Thymus (tissue), 11 donors: ENCODE measurements around the gene GKN2. TPM values are rescaled to one million over a fixed set of nuclear protein-coding genes. Genes with fewer than 3 reads are reported as not detected.
"Not testable (repeated sequence)": the region's sequence is repeated elsewhere in the genome, so short reads cannot be mapped to it uniquely, and the experiment has no call there.

ENCODE experiments used
- DNase-seq, 9 donors: peaks; one replicate each; pipeline ENCODE4 v3.0.0-alpha.2; 2013; ENCODE audit warnings: low spot score in 9 of 9, low read depth in 6 of 9, missing footprints in 1 of 9
- H3K27ac ChIP-seq, 2 donors: one replicate each; pipeline ENCODE4 v1.5.1; 2013; ENCODE audit warnings: control low read depth in 1 of 2, low read depth in 1 of 2, low read length in 1 of 2, mild to moderate bottlenecking in 1 of 2, moderate library complexity in 1 of 2
- H3K27me3 ChIP-seq, 2 donors: one replicate each; pipeline ENCODE4 v1.5.1; 2013; ENCODE audit warnings: low read length in 1 of 2; ENCODE audit not compliant: control insufficient read depth in 2 of 2, insufficient read depth in 1 of 2
- H3K36me3 ChIP-seq, 2 donors: one replicate each; pipeline ENCODE4 v1.5.1; 2013; ENCODE audit warnings: low read length in 1 of 2, mild to moderate bottlenecking in 1 of 2, moderate library complexity in 1 of 2; ENCODE audit not compliant: control insufficient read depth in 2 of 2, insufficient read depth in 2 of 2
- H3K4me1 ChIP-seq, 2 donors: one replicate each; pipeline ENCODE4 v1.5.1; 2013; ENCODE audit warnings: low read length in 2 of 2; ENCODE audit not compliant: control insufficient read depth in 2 of 2, insufficient read depth in 2 of 2
- H3K4me3 ChIP-seq, 2 donors: one replicate each; pipeline ENCODE4 v1.5.1; 2013; ENCODE audit warnings: low read length in 2 of 2, control low read depth in 1 of 2, mild to moderate bottlenecking in 1 of 2
- H3K9me3 ChIP-seq, 2 donors: one replicate each; pipeline ENCODE4 v1.5.1; 2013; ENCODE audit warnings: low read length in 1 of 2, mild to moderate bottlenecking in 1 of 2; ENCODE audit not compliant: control insufficient read depth in 2 of 2, insufficient read depth in 1 of 2
- WGBS: extraction: QIAGEN DNeasy Blood & Tissue Kit; methylation state at CpG from one replicate; pipeline ENCODE4 v1.1.7; 2013; 5-methylcytosine and 5-hydroxymethylcytosine counted together
- polyA plus RNA-seq: library from polyadenylated mRNA; stranded (reverse); fragments of 200-250 nt; gene quantifications from one replicate; pipeline ENCODE4 v1.2.3, GENCODE V29; 2013
- total RNA-seq: library from RNA; stranded (reverse); fragments of 120-200 nt; gene quantifications from one replicate; pipeline ENCODE4 v1.2.4, GENCODE V29; 2013
- donor health status: healthy.

Gene GKN2
- total and polyA plus RNA-seq, 2 donors = 0.24 to 0.75 TPM

- Histone ChIP-seq H3K9me3 (no peaks in the 10 kb centered on the region), H3K4me3 (no peak overlapping the region), H3K27me3 (no peaks in the 10 kb centered on the region), H3K36me3 (no peaks in the 10 kb centered on the region), H3K4me1 (no peaks in the 10 kb centered on the region), H3K27ac (no peak overlapping the region)
- DNase-seq = no peak
- 88% methylated on average over 8 of the region's 8 CpGs for WGBS
Observed at GRCh38 chr2:68969736-68970490, 17.2 kb upstream of the GKN2 start.

GRCh38 chr2:68968221-68968620 is 15.5 kb upstream of the GKN2 start:
- DNase-seq = no peak
- Histone ChIP-seq H3K4me1 (no peaks in the 10 kb centered on the region), H3K27ac (no peak overlapping the region), H3K36me3 (no peaks in the 10 kb centered on the region), H3K27me3 (no peaks in the 10 kb centered on the region), H3K4me3 (no peak overlapping the region), H3K9me3 (no peaks in the 10 kb centered on the region)
- WGBS = 91% methylated on average over 1 of the region's 1 CpG

GRCh38 chr2:68964282-68964681 is 11.6 kb upstream of the GKN2 start:
- Histone ChIP-seq H3K36me3 (no peaks in the 10 kb centered on the region), H3K27me3 (no peaks in the 10 kb centered on the region), H3K4me1 (no peaks in the 10 kb centered on the region), H3K9me3 (no peaks in the 10 kb centered on the region), H3K4me3 (no peak overlapping the region), H3K27ac (no peak overlapping the region)
- DNase-seq = no peak

GRCh38 chr2:68961380-68961779 is 8.7 kb upstream of the GKN2 start:
- DNase-seq = no peak
- Histone ChIP-seq H3K27me3 (no peaks in the 10 kb centered on the region), H3K36me3 (no peaks in the 10 kb centered on the region), H3K9me3 (no peaks in the 10 kb centered on the region), H3K4me1 (no peaks in the 10 kb centered on the region), H3K4me3 (no peak overlapping the region), H3K27ac (no peak overlapping the region)
- WGBS = 97% methylated on average over 4 of the region's 4 CpGs

- Histone ChIP-seq H3K4me1 (no peaks in the 10 kb centered on the region), H3K36me3 (no peaks in the 10 kb centered on the region), H3K9me3 (no peaks in the 10 kb centered on the region), H3K27me3 (no peaks in the 10 kb centered on the region), H3K27ac (no peak overlapping the region), H3K4me3 (no peak overlapping the region)
- WGBS = 98% methylated on average over 1 of the region's 1 CpG
- no peak for DNase-seq
Observed at GRCh38 chr2:68959001-68959400, 6.3 kb upstream of the GKN2 start.

- not testable (repeated sequence) for H3K36me3 ChIP-seq, H3K9me3 ChIP-seq, H3K27ac ChIP-seq, DNase-seq, H3K4me1 ChIP-seq, H3K4me3 ChIP-seq, H3K27me3 ChIP-seq
- over 99% methylated on average over 5 of the region's 5 CpGs for WGBS
Observed at GRCh38 chr2:68955432-68955831, 2.7 kb upstream of the GKN2 start.

- Histone ChIP-seq H3K27ac (no peak overlapping the region), H3K4me3 (no peak overlapping the region), H3K9me3 (no peaks in the 10 kb centered on the region), H3K4me1 (no peaks in the 10 kb centered on the region), H3K27me3 (no peaks in the 10 kb centered on the region), H3K36me3 (no peaks in the 10 kb centered on the region)
- 97% methylated on average over 4 of the region's 4 CpGs for WGBS
- no peak for DNase-seq
Observed at GRCh38 chr2:68951899-68952298, 794 bp downstream of the GKN2 start.

- H3K4me3 ChIP-seq = no peak overlapping the region
- WGBS = 83% methylated on average over 1 of the region's 1 CpG
- no peaks in the 10 kb centered on the region for H3K36me3 ChIP-seq
- no peaks in the 10 kb centered on the region for H3K4me1 ChIP-seq
- no peak for DNase-seq
- H3K9me3 ChIP-seq = no peaks in the 10 kb centered on the region
- H3K27ac ChIP-seq = no peak overlapping the region
- no peaks in the 10 kb centered on the region for H3K27me3 ChIP-seq
Observed at GRCh38 chr2:68948710-68949109, 4.0 kb downstream of the GKN2 start.

GRCh38 chr2:68946117-68946516 is 6.6 kb downstream of the GKN2 start:
- no peak for DNase-seq

More at GRCh38 chr2:68946117-68946516, 6.6 kb downstream of the GKN2 start:
- H3K4me3 ChIP-seq = no peak overlapping the region
- no peaks in the 10 kb centered on the region for H3K9me3 ChIP-seq
- H3K4me1 ChIP-seq = no peaks in the 10 kb centered on the region
- H3K27ac ChIP-seq = no peak overlapping the region
- 86% methylated on average over 3 of the region's 3 CpGs for WGBS
- H3K27me3 ChIP-seq = no peaks in the 10 kb centered on the region
- no peaks in the 10 kb centered on the region for H3K36me3 ChIP-seq
